ENCODE measurements around the gene CAMTA1.

DNA sequence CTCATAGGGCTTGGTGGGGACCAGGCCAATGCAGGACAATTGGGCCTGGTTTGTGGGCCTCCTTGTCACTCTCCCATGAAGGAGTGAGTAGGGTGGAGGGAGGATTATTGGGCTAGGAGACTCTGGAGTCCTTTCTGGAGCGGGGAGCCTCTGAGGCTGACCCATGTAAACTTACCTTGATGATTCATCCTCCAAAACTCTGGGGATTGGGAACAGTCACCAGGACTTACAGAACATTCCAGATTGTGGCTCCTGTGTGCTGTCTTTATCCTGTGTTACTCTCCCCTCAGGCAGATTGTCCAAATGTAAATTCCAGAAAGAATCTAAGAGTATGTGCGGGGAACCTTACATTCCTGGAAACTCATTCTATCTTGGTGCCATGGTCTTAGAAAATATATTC is 197.6 kb downstream of the CAMTA1 start:
- TF ChIP-seq, protein P1, sequence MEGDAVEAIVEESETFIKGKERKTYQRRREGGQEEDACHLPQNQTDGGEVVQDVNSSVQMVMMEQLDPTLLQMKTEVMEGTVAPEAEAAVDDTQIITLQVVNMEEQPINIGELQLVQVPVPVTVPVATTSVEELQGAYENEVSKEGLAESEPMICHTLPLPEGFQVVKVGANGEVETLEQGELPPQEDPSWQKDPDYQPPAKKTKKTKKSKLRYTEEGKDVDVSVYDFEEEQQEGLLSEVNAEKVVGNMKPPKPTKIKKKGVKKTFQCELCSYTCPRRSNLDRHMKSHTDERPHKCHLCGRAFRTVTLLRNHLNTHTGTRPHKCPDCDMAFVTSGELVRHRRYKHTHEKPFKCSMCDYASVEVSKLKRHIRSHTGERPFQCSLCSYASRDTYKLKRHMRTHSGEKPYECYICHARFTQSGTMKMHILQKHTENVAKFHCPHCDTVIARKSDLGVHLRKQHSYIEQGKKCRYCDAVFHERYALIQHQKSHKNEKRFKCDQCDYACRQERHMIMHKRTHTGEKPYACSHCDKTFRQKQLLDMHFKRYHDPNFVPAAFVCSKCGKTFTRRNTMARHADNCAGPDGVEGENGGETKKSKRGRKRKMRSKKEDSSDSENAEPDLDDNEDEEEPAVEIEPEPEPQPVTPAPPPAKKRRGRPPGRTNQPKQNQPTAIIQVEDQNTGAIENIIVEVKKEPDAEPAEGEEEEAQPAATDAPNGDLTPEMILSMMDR (IDR thresholded peaks at IDR 0.05; ENCODE audit: insufficient read depth, low read depth, low read length), result no peak
- TF ChIP-seq EZH2 (IDR thresholded peaks at IDR 0.05; ENCODE audit: insufficient read depth, low read length), result no peak

Data from astrocyte (in vitro differentiated cells and primary cell).